IMR-90 (cell line): ENCODE data around the gene SASH1.

Source experiments
- BHLHE40 ChIP-seq: fragments of 150-350 bp; IDR thresholded peaks from 2 replicates; pipeline ENCODE4 v1.6.1; 2016; ENCODE audit warnings: mild to moderate bottlenecking, low read depth, low read length
- CEBPB ChIP-seq: IDR thresholded peaks from 2 replicates; pipeline ENCODE4 v1.6.1; 2012; ENCODE audit warnings: low read depth, low read length, improper control_type of control experiment
- CHD1 ChIP-seq: IDR thresholded peaks from 2 replicates; pipeline ENCODE4 v1.6.1; 2012; ENCODE audit warnings: low read depth, low read length, improper control_type of control experiment
- CTCF ChIP-seq: conservative IDR thresholded peaks from 2 replicates; pipeline ENCODE4 v1.5.1; 2012; ENCODE audit warnings: mild to moderate bottlenecking, low read depth, low read length, improper control_type of control experiment
- ELK1 ChIP-seq: fragments of 150-350 bp; IDR thresholded peaks from 2 replicates; pipeline ENCODE4 v1.6.1; 2016; ENCODE audit warnings: low read depth, mild to moderate bottlenecking, low read length, moderate library complexity, borderline replicate concordance
- FOS ChIP-seq: fragments of 150-350 bp; IDR thresholded peaks from 2 replicates; pipeline ENCODE4 v1.6.1; 2016; ENCODE audit warnings: low read depth, low read length
- MAZ ChIP-seq: IDR thresholded peaks from 2 replicates; pipeline ENCODE4 v1.6.1; 2012; ENCODE audit warnings: low read depth, mild to moderate bottlenecking, low read length, improper control_type of control experiment, moderate library complexity, borderline replicate concordance
- MXI1 ChIP-seq: IDR thresholded peaks from 2 replicates; pipeline ENCODE4 v1.6.1; 2012; ENCODE audit warnings: low read depth, mild to moderate bottlenecking, low read length, moderate library complexity, borderline replicate concordance
- POLR2A ChIP-seq: IDR thresholded peaks from 2 replicates; pipeline ENCODE4 v1.6.1; 2012; ENCODE audit warnings: mild to moderate bottlenecking, low read depth, low read length
- RAD21 ChIP-seq: IDR thresholded peaks from 2 replicates; pipeline ENCODE4 v1.6.1; 2012; ENCODE audit warnings: low read length, improper control_type of control experiment
- RCOR1 ChIP-seq: IDR thresholded peaks from 2 replicates; pipeline ENCODE4 v1.6.1; 2012; ENCODE audit warnings: mild to moderate bottlenecking, low read length, improper control_type of control experiment; ENCODE audit not compliant: insufficient replicate concordance
- RFX5 ChIP-seq: IDR thresholded peaks from 2 replicates; pipeline ENCODE4 v1.8.0; 2012; ENCODE audit warnings: low read depth, mild to moderate bottlenecking, low read length, moderate library complexity
- SMC3 ChIP-seq: fragments of 150-350 bp; IDR thresholded peaks from 2 replicates; pipeline ENCODE4 v1.6.1; 2016; ENCODE audit warnings: low read depth, mild to moderate bottlenecking, antibody characterized with exemption, low read length, moderate library complexity
- USF2 ChIP-seq: fragments of 150-350 bp; IDR thresholded peaks from 2 replicates; pipeline ENCODE4 v1.6.1; 2017; ENCODE audit warnings: mild to moderate bottlenecking, antibody characterized with exemption, low read length, low read depth

- TF ChIP-seq CTCF (no peak), RAD21 (0 out of 2 replicates have a peak, but pooled peaks have one; percentile 10), MAZ (no peak), POLR2A (no peak), USF2 (no peak), FOS (no peak), RFX5 (no peak), MXI1 (no peak), CEBPB (peak; percentile 99), CHD1 (no peak), BHLHE40 (peak; percentile 49; the same call in 1 of the 2 replicates), SMC3 (no peak), ELK1 (no peak), RCOR1 (no peak)
Measured at GRCh38 chr6:148329596-148330381, 12.8 kb upstream of the SASH1 start.
